Activated CD4-positive, alpha-beta T cell treated with anti-CD3 and anti-CD28 coated beads, Interleukin-2, amount 50 U/mL, for 4 hours (primary cell): ENCODE data around the gene SPACDR.
"Not testable (repeated sequence)": the region's sequence is repeated elsewhere in the genome, so short reads cannot be mapped to it uniquely, and the experiment has no call there.

Experiments used
- DNase-seq, 2 experiments: peaks; one replicate each; pipeline ENCODE4 v3.0.0-alpha.2; 2020

Gene SPACDR, protein sequence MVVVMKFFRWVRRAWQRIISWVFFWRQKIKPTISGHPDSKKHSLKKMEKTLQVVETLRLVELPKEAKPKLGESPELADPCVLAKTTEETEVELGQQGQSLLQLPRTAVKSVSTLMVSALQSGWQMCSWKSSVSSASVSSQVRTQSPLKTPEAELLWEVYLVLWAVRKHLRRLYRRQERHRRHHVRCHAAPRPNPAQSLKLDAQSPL

DNA sequence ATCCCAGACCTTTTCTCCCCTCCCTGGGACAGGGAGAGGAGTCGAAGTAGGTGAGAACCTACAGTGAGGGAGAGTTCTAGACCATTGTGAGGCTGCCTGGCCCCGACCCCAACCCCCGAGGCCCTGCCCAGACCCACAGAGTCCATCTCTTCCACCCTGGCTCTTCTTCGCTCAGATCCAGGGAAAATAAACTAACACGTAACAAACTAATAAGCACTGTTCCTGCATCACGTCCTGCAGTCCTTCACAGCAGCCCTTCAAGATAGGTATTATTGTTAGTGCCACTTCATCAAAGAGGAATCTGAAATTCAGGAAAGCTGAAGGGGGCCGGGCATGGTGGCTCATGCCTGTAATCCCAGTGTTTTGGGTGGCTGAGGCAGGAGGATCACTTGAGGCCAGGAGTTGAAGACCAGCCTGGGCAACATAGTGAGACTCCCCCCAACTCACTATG, at the start of gene SPACDR:
Gene SPACDR, minus strand, starts transcription at position 51 of the 451 bp plus-strand sequence. CDS start 235 bp downstream, outside the sequence.
- no peak for DNase-seq

DNA sequence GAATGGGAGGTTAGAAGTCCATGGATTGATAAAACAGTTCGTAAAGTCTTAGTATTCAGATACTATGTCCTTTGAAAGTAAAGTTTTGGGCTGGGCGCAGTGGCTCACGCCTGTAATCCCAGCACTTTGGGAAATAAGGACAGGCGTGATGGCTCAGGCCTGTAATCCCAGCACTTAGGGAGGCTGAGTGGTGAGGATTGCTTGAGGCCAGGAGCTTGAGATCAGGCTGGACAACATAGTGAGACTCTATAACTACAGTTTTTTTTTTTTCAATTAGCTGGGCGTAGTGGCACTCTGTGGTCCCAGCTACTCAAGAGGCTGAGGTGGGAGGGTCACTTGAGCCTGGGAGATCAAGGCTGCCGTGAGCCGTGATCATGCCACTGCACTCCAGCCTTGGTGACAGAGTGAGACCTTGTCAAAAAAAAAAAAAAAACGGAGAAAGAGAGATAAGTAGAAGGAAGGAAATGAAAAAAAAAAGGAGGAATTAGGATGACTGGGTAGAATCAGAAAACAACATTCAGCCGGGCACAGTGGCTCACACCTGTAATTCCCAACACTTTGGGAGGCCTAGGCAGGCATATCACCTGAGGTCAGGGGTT, 49.3 kb upstream of the SPACDR start:
- DNase-seq: no peak

DNA sequence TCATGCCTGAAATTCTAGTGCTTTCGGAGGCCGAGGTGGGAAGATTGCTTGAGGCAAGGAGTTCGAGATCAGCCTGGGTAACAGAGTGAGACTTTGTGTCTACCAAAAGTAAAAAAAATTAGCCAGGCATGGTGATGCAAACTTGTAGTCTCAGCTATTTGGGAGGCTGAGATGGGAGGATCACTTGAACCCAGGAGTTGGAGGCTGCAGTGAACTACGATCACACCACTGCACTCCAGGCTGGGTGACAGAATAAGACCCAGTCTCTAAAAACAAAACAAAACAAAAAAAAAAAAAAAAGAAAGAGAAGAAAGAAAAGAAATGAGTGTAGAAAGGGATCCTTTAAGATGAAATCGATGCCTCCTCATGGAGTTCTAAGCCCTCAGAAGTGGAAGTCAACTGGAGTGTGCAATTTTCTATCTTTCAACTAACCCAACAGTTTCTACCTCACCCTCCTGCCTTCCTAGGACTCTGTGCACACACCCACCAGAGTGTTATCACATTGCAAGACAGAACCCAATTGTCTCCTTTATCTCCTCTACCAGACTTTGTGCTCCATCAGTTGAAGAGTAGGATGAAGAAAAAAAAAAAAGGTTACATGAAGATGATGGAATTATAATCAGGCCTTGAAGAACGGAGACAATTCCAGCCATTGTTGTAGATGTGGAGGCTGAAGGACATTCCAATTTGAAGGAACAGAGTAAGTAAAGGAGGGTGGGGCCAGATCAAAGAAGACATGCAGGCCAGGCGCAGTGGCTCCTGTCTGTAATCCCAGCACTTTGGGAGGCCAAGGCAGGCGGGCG, 46.6 kb upstream of the SPACDR start:
- no peak for DNase-seq

DNA sequence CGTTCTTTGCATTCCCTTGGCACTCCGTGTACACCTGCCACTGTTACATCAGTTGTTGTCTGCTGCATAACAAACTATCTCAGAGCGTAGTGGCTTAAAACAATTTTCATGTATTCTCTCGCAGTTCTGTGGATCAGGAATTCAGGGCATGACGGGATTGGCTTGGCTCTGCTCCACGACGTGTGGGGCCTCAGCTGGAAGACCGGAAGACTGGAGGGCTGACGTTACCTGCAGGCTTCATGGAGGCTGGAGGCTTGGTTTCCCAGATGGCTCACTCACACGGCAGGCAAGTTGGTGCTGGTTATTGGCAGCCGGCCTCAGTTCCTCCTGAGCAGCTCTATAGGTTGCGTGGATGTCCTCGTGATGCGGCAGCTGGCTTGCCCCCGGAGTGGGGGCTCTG, 45.2 kb upstream of the SPACDR start:
- DNase-seq: no peak

DNA sequence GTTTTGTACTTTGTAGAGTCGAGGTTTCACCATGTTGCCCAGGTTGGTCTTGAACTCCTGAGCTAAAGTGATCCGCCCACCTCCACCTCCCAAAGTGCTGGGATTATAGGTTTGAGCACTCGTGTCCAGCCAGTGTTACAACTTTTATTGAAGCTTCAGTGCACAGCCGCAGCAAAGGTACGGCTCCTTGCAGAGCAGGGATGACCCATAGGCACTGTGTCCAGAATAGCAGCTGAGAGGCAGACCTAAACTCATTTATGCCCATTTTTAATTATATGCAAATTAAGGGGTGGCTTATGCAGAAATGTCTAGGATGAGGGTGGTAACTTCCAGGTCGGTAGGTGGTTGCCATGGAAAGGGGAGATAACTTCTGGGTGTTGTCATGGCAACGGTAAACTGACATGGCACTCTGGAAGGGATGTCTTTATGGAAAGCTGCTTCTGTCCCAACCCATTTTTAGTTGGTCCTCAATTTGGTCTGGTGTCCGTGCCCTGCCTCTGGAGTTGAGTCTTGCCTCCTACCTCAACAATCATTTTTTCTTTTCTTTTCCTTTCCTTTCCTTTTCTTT, 42.4 kb upstream of the SPACDR start:
- no peak for DNase-seq

DNA sequence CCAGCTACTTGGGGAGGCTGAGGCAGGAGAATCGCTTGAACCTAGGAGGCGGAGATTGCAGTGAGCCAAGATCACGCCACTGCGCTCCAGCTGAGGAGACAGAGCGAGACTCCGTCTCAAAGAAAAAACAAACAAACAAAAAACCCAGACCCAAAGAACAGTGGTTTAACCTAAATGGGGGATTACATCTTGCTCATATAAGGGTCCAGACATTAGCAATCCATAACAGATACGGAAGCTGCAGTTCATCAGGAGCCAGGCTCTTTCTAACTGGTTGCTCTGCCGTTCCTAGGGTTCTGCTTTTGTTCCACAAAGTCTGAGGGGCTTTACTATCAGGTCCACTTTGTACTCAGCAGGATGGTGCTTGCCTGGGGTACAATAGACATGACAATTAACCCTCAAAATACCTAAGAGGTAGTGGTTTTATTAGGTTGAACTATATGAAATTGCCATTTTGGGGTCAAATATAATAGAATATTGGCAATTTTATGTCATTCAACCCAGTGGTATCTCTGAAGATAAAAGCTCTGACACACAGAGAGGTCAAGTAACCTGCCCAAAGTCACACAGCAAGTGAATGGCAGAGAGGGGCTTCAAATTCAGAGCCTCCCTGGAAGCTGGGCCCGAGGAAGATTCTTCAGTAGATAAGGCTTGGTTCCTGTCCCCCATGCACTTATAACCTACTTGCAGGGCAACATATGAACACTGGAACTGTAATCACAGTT, 41.0 kb upstream of the SPACDR start:
- DNase-seq: no peak

DNA sequence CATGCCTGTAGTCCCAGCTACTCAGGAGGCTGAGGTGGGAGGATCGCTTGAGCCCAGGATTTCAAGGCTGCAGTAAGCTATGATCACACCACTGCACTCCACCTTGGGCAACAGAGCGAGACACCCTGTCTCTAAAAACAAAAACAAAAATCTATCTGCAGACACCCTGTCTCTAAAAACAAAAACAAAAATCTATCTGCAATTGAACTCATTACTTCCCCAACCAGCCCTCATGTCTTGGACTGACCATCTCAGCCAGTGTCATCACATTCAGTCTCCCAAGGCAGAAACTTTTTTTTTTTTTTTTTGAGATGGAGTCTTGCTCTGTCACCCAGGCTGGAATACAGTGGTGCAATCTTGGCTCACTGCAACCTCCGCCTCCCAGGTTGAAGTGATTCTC, 40.0 kb upstream of the SPACDR start:
- DNase-seq: not testable (repeated sequence)

DNA sequence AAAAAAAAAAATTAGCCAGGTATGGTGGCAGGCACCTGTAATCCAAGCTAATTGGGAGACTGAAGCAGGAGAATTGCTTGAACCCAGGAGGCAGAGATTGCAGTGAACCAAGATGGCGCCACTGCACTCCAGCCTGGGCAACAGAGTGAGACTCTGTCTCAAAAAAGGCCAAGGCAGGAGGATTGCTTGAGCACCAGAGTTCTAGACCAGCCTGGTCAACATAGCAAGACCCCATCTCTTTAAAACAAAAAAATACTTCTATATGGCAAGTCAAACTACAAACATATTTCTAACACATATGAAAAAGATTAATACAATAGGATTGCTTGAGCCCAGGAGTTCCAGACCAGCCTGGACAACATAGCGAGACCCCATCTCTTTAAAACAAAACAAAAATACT, 36.7 kb upstream of the SPACDR start:
- not testable (repeated sequence) for DNase-seq

DNA sequence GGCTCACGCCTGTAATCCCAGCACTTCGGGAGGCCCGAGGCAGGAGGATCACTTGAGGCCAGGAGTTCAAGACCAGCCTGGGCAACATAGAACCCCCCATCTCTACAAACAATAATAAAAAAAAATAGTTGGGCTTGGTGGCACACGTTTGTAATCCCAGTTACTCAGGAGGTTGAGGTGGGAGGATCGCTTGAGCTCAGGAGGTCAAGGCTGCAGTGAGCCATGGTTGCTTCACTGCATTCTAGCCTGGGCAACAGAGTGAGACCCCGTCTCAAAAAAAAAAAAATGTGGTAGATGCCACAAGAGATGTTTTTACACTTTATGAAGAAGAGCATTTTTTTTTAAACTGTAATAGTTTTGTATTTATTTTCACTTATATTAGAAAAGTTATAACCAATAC, 32.4 kb upstream of the SPACDR start:
- DNase-seq: no peak

DNA sequence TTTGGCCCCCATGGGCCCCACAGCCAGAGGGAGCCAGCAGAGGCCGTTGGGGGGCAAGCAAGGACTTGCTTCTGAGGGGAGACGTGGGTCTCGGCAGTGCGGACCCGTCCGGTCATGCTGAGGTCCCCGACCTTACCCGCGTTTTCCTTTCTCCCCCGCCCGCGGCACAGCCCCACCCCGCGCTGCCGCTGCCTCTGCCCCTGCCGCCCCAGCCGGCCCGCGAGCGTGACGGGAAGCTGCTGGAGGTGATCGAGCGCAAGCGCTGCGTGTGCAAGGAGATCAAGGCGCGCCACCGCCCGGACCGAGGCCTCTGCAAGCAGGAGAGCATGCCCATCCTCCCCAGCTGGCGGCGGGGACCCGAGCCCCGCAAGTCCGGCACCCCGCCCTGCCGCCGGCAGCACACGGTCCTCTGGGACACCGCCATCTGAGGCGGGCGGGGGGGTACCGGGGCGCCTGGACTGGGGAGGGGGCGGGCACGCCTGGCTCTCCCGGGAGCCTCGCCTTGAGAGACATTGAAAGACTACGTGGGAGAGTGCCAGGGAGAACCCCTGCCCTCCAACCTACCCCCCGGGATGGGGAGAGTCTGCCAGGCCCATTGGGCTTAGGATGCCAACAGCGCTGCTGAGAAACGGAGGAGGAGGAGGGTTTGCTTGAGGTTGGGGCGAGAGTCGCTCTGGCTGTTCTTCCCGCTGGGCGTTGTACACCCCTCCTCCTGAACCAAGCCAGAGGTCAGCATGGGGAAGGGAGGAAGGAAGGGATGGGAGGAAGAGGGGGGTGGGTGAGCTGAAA, 29.6 kb upstream of the SPACDR start:
- peak; percentile 46 to 47 for DNase-seq

DNA sequence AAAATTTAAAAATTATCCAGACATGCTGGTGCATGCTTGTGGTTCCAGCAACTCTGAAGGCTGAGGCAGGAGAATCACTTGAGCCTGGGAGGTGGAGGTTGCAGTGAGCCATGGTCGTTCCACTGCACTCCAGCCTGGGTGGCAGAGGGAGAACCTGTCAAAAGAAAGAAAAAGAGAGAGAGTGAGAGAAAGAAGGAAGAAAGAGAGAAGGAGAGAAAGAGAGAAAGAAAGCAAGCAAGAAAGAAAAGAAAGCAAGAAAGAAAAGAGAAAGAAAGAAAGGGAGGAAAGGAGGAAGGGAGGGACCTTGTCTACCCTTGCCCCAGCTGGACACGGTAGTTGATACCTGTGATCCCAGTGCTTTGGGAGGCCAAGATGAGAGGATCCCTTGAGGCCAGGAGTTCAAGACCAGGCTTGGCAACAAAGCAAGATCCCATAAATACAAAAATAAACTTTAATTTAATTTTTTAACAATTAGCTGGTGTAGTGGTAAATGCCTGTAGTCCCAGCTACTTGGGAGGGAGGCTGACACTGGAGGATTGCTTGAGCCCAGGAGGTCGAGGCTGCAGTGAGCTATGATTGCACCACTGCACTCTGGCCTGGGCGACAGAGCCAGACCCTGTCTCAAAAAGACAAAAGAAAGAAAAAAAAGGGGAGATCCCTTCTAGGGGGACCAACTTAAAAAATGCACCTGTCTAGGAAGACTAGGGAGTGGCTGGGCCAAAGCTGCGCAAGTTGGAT, 28.8 kb upstream of the SPACDR start:
- DNase-seq: no peak

DNA sequence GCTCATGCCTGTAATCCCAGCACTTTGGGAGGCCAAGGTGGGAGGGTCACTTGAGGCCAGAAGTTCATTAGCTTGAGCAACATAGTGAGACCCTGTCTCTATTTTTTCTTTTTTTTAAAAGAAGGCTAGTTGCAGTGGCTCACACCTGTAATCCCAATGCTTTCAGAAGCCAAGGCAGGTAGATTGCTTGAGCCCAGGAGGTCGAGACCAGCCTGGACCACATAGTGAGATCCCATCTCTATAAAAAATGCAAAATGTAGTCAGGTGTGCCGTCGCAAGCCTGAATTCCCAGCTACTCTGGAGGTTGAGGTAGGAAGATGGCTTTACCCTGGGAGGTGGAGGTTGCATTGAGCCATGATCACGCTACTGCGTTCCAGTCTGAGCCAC, 27.1 kb upstream of the SPACDR start:
- DNase-seq: no peak

DNA sequence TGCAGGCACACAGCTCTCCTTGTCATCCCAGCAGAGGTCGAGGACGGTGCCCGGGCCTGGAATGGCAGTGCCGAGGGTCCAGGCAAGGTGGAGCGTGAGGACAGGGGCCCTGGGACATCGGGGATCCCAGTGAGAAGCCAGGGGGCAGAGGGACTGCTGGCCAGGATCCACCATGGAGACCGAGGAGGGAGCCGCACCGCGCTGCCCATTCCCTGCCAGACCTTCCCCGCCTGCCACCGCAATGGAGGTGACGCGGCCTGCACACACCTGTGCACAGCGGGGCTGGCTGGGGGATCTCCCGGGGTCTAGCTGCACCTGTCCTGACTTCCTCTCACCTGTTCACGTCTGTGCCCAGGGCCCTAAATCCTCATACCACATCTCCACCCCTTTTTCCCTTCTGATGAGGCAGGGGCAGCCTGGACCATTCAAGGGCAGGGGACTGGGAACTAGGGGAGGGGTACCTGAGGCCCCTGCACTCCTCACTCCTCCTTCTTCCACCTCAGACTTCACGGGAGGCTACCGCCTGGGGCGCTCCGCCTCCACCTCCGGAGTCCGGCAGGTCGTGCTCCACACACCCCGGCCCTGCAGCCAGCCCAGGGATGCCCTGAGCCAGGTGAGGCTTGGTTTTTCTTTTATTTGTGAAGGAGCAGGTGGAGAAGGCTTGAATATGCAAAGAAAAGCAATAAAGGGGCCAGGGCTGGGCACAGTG, 26.6 kb upstream of the SPACDR start:
- DNase-seq: no peak

DNA sequence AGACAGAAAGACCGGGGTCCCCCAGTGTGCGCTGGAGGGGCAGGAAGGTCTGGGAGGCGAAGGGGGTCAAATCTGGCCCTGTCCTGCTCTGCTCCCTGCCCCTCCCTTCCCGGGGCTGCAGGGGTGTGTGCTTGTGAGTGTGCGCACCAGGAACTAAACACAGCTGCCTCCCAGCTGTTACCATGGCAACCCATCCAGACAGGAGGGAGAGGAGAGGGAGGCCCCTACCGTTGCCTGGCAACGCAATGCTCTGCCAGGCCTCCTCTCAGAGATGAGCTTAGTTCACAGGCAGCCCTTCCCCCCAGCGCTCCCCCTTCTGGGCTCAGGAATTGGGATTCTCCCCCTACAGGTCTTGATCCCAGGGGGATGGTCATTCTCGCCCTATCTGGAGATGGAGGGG, 25.8 kb upstream of the SPACDR start:
- DNase-seq: no peak

DNA sequence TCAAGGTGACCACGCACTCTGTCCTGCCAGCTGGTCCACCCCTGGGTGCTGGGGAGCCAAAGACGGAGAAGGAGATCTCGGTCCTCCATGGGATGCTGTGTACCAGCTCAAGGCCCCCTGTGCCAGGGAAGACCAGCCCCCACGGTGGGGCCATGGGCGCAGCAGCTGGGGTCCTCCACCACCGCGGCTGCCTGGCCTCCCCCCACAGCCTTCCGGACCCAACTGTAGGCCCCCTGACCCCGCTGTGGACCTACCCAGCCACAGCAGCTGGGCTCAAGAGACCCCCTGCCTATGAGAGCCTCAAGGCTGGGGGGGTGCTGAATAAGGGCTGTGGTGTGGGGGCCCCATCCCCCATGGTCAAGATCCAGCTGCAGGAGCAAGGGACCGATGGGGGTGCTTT, 25.1 kb upstream of the SPACDR start:
- DNase-seq: no peak

DNA sequence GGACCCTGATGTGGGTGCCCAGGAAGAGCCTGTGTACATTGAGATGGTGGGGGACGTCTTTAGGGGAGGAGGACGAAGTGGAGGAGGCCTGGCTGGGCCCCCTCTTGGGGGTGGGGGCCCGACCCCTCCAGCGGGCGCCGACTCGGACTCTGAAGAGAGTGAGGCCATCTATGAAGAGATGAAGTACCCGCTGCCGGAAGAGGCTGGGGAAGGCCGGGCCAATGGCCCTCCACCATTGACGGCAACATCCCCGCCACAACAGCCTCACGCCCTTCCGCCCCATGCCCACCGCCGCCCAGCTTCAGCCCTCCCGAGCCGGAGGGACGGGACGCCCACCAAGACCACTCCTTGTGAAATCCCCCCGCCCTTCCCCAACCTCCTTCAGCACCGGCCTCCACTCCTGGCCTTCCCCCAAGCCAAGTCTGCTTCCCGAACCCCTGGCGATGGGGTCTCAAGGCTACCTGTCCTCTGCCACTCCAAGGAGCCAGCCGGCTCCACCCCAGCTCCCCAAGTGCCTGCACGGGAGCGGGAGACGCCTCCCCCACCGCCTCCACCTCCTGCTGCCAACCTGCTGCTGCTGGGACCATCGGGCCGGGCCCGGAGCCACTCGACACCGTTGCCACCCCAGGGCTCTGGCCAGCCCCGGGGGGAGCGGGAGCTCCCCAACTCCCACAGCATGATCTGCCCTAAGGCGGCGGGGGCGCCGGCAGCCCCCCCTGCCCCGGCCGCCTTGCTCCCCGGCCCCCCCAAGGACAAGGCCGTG, 24.5 kb upstream of the SPACDR start:
- DNase-seq: no peak

DNA sequence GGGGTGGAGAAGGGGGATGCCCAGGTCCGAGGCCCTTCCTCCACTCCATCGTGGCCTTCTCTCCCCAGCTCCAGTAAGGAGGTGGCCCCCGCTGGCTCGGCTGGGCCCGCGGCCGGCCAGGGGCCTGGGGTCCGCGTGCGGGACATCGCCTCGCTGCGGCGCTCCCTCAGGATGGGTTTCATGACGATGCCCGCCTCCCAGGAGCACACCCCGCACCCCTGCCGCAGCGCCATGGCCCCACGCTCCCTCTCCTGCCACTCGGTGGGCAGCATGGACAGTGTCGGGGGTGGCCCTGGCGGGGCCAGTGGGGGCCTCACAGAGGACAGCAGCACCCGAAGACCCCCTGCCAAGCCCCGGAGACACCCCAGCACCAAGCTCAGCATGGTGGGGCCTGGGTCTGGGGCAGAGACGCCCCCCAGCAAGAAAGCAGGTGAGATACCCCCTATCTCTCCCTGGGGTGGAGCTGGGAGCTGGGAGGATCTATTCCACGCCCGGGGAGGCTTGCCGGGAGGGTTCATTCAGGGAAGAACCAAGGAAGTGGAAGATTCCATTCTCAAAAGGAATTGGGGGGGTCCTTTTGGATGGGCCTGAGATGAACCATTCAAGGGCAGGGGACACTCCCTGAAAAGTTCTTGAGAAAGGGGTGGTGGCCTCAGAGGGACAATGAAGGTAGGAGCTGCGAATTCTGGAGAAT, 22.8 kb upstream of the SPACDR start:
- no peak for DNase-seq

DNA sequence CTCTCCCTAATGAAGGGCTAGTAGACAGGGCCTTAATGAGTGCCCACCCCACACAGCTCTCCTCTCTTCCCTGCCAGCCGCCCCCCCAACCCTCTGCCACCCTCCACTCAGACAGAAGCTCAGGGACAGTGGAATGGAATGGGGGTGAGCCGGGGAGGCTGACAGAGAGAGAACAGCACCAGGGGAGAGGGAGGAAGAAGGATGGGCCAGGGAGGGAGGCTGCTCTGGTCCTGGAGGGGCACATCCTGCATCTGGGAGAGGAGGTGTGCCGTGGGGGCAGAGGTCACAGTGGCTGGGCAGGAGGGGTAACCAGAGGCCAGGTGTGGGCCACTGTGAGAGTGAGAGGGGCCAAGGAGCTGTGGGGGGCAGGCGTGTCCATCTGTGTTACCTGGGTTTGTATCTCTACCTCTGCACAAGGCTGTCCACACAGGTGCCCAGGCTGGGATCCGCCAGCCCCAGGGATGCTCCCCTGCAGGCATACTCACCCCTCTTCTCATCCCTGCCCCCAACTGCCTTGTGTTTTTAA, 22.1 kb upstream of the SPACDR start:
- DNase-seq: no peak

DNA sequence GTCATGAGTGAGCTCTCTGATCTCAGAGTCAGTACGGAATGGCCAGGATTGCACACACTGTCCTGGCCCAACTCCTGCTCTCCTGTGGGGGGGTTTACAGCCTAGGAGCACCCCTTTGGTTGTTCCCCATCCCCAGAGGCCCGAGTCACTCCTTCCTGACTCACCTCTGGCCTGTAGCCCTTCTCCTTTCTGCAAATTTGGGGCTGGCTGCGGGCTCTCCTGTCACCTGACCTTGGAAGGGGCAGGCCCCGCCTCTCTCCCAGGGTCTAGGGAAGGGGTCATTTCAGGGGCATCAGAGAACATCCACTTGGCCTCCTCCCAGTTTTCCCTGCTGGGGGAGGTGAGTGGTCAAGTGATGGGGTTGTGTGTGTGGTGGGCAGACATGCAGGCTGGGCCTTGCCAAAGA, 21.4 kb upstream of the SPACDR start:
- DNase-seq: no peak
